Frontal cortex (tissue), 4 donors: Measurements from ENCODE around the gene FNDC1. TPM values are rescaled to one million over a fixed set of nuclear protein-coding genes. Genes with fewer than 3 reads are reported as not detected.
A peak's percentile ranks its signal among the peaks of the same experiment; 100 is the strongest.

Experiments used
- DNase-seq, 2 donors: peaks; one replicate each; pipeline ENCODE4 v3.0.0; 2012; ENCODE audit warnings: low spot score in 2 of 2
- FAIRE-seq: peaks from 2 replicates; lab custom pipeline; 2012; peaks lifted over from hg19 to GRCh38; lab: Jason Lieb, UNC
- total RNA-seq: library from RNA; depleted of rRNA; stranded (reverse); fragments of >200 nt; gene quantifications from one replicate; pipeline ENCODE4 v1.2.3, GENCODE V29; 2014
- donor health status: control.
- donor health status: control.
- donor health status: control.

Gene FNDC1
- total RNA-seq, 1 donor from 2014 or later = 1.2 TPM

- no peak for DNase-seq
- FAIRE-seq = no peak
Measured at GRCh38 chr6:159201336-159201735, 32.1 kb downstream of the FNDC1 start.

GRCh38 chr6:159203304-159204005, 34.3 kb downstream of the FNDC1 start:
- no peak for DNase-seq
- no peak for FAIRE-seq

DNA sequence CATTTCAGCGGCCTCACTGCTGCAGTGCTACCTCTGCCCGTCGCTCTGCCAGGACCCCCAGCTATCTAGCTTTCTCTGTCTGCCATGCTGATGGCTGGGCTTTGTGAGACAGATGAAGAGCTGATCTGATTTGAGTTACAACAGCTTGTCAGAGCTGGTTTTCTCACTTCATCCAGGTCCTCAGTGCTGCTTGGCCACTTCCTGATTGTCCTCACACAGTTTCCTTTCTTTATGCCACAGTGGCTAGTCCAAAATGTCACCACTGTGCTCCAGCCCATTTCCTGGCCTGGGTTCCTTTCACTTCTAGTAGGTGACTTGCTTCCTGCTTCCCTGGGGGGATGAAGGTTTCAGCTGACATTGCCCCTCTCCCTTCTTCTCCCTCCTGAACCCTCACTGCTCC, 35.4 kb downstream of the FNDC1 start:
- DNase-seq (no peak), FAIRE-seq (no peak)

DNA sequence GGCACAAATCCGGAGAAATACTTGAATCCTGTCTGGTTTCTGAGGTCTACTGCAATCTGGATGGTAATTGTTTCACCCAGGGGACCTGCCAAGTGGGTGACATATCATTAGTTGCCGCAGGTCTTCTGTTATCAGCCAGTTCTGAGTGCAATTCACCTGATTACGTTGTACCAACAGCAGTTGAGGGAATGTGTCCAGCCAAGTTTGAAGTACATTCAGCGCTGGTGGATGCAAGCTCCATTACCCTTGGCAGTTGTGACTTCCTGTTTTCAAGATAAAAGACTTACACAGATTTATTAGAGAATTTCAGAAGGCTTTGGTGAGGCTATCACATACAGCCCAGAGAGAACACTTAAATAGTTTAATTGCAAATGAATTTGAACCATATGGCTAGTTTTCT, 42.8 kb downstream of the FNDC1 start:
- DNase-seq (no peak), FAIRE-seq (no peak)

DNA sequence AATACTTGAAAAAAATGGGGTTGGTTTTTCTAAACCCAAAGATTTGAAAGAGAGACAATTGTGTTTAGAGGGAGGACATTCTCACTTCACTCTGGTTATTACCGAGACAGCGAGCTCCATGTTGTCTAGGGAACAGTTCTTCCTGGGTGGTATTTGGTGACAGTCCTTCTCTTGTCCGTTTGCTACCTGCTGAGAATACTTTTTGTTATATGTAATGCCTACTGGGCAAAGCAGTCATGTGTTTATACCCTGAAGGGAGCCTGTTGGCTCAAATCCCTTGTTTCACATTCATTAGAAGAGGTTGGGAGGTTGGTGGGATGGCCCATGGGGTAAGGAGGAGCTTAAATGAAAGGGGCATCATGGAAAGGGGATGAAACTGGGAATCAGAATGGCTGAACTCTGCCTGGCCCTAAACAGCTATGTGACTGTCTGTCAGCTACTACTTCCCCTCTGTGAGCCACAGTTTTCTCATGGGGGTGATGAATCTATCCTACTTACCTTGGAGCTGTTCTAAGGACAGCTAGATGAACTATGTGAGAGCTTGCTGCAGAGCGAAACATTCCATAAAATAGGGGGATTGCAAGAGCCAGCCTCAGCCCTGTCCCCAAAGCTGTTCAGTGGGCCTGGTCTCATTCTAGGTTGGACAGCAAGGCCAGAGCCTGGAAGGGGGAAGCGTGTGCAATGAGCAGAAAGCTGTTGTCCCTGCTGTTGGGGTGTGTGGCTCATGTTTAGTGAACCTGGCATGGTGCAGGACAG, 43.5 kb downstream of the FNDC1 start:
- DNase-seq (no peak), FAIRE-seq (no peak)

GRCh38 chr6:159213405-159213804, 44.2 kb downstream of the FNDC1 start:
- DNase-seq = no peak
- FAIRE-seq = no peak

DNA sequence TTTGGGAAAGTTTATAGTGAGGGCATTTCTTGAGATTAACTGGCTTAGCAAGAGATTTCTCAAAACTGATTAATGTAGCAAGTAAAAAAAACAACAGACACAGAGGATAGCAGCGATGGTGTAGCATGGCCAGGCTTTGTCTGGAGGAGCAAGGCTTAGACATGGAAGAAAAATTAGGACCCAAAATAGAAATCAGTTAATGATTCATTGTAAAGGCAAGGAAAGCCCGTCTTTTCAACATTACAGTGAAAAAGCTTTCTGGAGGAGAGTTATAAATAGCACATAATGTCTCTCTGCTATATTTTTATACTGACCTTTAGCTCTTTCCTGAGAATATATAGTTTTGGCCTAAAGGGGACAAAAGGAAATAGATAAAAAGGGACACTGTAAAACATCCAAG, 45.1 kb downstream of the FNDC1 start:
- no peak for FAIRE-seq

GRCh38 chr6:159217595-159218275, 48.5 kb downstream of the FNDC1 start:
- peak in 1 of 2 donors; percentile 52 for DNase-seq
- FAIRE-seq = no peak

More for the DNA sequence above, 45.1 kb downstream of the FNDC1 start:
- no peak for DNase-seq

- no peak for FAIRE-seq
- DNase-seq = no peak
Measured at GRCh38 chr6:159220093-159220492, 50.9 kb downstream of the FNDC1 start.

DNA sequence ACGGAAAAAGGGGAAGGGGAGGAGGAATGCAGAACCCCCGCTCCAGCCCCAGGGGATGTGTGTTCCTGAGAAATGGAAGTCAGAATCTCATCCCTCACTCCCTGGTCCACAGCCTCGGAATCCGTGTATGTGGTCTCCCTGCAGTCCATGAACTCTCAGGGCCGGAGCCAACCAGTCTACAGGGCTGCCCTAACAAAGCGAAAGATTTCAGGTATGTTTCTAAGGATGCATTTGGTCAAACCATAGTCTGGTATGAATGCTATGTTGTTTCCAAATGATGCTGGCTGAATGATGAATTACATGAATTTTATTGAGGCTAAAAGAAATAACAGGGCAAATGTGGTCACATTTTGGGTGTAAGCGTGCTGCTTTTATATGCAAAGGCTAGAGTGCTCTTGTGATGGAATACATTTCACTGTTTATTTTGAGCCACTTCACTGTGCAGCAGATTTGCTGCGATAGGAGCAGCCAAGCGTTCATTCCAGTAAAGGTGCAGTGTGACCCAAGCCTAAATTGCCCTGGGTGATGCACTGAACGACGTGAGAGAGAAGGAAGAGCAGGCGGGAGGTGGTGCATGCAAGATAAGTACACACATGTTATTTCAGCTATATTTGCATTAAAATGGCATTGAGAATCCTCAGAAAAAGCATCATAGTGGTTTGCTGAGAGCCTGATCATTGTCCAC, 52.4 kb downstream of the FNDC1 start:
- DNase-seq (no peak), FAIRE-seq (no peak)

DNA sequence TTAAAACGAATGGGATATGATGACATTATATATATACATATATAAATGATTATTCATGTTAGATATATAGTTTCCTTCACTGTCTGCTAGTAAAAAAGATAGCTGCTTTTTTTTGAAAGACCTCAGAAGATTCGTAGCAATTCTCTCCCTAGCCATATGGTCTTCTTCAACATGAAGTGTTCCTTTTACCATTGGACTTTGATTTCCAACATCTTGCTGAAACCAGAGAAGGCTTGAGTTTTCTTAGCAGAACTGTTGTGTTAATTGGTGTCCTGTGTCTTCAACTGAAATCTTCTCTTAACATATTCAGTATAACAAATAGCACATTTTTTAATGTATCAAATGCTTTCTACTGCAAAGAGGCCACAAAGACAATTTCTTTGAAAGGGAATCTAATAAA, 55.3 kb downstream of the FNDC1 start:
- FAIRE-seq = no peak
- no peak for DNase-seq

DNA sequence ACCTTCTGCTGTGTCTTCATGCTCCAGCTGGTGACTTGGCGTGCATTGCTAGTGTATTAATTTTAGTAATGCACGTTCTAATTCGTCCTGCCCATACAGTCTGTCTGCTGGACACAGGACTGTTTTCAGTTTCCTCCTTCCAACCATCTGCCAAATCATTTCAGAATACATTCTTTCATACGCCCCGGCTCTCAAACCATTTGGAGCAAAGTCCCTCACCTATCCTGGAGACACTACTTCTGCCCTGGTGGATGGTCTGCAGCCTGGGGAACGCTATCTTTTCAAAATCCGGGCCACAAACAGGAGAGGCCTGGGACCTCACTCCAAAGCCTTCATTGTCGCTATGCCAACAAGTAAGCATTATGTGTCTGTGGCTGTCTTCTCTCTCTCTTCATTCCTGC, 60.5 kb downstream of the FNDC1 start:
- FAIRE-seq (no peak), DNase-seq (no peak)

DNA sequence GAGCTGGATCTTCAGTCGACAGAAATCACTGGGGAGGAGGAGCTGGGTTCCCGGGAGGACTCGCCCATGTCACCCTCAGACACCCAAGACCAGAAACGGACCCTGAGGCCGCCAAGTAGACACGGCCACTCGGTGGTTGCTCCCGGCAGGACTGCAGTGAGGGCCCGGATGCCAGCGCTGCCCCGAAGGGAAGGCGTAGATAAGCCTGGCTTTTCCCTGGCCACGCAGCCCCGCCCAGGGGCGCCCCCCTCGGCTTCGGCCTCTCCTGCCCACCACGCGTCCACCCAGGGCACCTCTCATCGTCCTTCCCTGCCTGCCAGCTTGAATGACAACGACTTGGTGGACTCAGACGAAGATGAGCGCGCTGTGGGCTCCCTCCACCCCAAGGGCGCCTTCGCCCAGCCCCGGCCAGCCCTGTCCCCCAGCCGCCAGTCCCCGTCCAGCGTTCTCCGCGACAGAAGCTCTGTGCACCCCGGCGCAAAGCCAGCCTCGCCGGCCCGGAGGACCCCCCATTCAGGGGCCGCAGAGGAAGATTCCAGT, 63.0 kb downstream of the FNDC1 start:
- DNase-seq (no peak), FAIRE-seq (no peak)

DNA sequence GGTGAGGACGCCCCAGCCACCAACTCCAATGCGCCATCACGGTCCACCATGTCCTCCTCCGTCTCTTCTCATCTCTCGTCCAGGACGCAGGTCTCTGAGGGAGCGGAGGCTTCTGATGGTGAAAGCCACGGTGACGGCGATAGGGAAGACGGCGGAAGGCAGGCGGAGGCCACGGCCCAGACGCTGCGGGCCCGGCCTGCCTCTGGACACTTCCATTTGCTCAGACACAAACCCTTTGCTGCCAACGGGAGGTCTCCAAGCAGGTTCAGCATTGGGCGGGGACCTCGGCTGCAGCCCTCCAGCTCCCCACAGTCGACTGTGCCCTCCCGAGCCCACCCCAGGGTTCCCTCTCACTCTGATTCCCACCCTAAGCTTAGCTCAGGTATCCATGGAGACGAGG, 63.6 kb downstream of the FNDC1 start:
- FAIRE-seq = no peak
- no peak for DNase-seq

- DNase-seq = no peak
- FAIRE-seq = no peak
Measured at GRCh38 chr6:159233365-159234101, 64.3 kb downstream of the FNDC1 start.

DNA sequence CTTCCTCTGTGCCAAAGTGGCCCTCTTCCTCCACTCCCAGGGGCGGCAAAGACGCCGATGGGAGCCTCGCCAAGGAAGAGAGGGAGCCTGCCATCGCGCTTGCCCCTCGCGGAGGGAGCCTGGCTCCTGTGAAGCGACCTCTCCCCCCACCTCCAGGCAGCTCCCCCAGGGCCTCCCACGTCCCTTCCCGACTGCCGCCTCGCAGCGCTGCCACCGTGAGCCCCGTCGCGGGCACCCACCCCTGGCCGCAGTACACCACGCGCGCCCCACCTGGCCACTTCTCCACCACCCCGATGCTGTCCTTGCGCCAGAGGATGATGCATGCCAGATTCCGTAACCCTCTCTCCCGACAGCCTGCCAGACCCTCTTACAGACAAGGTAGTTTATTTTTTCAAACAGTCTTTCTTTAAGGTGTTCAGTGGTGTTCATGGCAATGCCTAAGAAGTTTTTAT, 64.9 kb downstream of the FNDC1 start:
- FAIRE-seq (no peak), DNase-seq (no peak)

GRCh38 chr6:159238920-159239558, 69.8 kb downstream of the FNDC1 start:
- DNase-seq (no peak), FAIRE-seq (no peak)

DNA sequence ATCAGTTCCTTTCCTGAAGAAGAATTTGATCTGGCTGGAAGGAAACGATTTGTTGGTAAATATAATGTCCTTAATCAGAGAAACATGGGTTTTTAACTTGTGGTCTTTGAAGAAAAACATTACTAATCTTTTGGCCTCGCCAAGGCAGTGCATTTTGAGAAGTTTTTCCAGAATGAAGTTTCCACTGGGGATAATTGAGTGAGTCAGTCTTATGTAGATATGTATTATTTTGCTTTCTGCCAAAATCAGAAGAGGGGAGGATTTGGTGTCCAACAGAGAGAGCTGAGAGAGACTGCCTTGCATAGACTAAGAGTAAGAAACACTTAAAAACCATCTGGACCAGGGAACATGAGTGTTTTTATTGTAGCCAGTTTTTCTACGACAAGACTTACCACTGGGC, 79.9 kb downstream of the FNDC1 start:
- FAIRE-seq (no peak), DNase-seq (no peak)

DNA sequence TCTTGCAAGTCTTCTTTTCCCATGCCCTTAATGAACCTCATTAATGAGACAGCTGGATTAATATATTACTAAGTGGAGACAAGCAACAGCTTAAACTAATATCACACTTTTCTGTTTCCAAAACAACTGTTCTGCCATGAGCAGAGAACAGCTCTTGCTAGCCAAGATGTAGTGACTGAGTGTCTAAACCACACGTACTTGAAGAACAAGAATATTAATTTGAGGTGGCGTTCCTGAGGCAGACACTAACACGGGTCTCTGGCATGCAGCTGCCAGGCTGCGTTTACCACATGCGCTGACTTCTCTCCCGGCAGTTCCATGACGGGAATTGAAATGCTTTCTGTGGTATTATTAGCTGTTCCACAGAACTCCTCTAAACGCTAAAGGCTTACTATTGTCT, 80.6 kb downstream of the FNDC1 start:
- DNase-seq = no peak
- FAIRE-seq = no peak
